Activated T-helper 17 cell treated with anti-CD3 and anti-CD28 coated beads, Interleukin-2, amount 50 U/mL, for 72 hours (primary cell): ENCODE results near the gene PHPT1. TPM values are rescaled to one million over a fixed set of nuclear protein-coding genes. Genes with fewer than 3 reads are reported as not detected.
"Not testable (repeated sequence)": the region's sequence is repeated elsewhere in the genome, so short reads cannot be mapped to it uniquely, and the experiment has no call there.

Experiments used
- ATAC-seq: fragments of 150-1000 bp; cut with Tn5 transposase; replicated peaks from 2 replicates; pipeline ENCODE4 v1.10.0; 2021; ENCODE audit warnings: mild to moderate bottlenecking, moderate library complexity
- H3K27ac Mint-ChIP-seq: one replicate; pipeline ENCODE4 v1.8.0; 2022; ENCODE audit warnings: mixed read lengths
- H3K27me3 Mint-ChIP-seq: one replicate; pipeline ENCODE4 v1.8.0; 2022; ENCODE audit warnings: mixed read lengths
- H3K36me3 Mint-ChIP-seq: one replicate; pipeline ENCODE4 v1.8.0; 2022; ENCODE audit warnings: low read depth, mild to moderate bottlenecking, mixed read lengths
- H3K4me1 Mint-ChIP-seq: one replicate; pipeline ENCODE4 v1.8.0; 2022; ENCODE audit warnings: mixed read lengths
- H3K4me3 Mint-ChIP-seq: one replicate; pipeline ENCODE4 v1.8.0; 2022; ENCODE audit warnings: mild to moderate bottlenecking, mixed read lengths
- H3K9me3 Mint-ChIP-seq: one replicate; pipeline ENCODE4 v1.8.0; 2022; ENCODE audit warnings: mixed read lengths
- total RNA-seq, 2 donors: library from RNA; stranded (reverse); gene quantifications; one replicate each; pipeline ENCODE4 v1.2.3, GENCODE V29; 2022

PHPT1 gene
- total RNA-seq, 2 donors from 2014 or later = 138 to 194 TPM

GRCh38 chr9:136828474-136829140, 20.6 kb upstream of the PHPT1 start:
- Mint-ChIP-seq H3K27me3 (no peaks in the 10 kb centered on the region), H3K9me3 (no peaks in the 10 kb centered on the region), H3K4me1 (no peaks in the 10 kb centered on the region), H3K36me3 (peaks cover 16% of the 10 kb centered on the region), H3K27ac (no peak overlapping the region), H3K4me3 (no peak overlapping the region)
- no peak for ATAC-seq

GRCh38 chr9:136829412-136829811, 19.8 kb upstream of the PHPT1 start:
- Mint-ChIP-seq H3K27me3 (no peaks in the 10 kb centered on the region), H3K4me1 (no peaks in the 10 kb centered on the region), H3K36me3 (peaks cover 8% of the 10 kb centered on the region), H3K27ac (no peak overlapping the region), H3K4me3 (no peak overlapping the region), H3K9me3 (no peaks in the 10 kb centered on the region)
- ATAC-seq = no peak

GRCh38 chr9:136829981-136830885, 19.0 kb upstream of the PHPT1 start:
- Mint-ChIP-seq H3K27me3 (no peaks in the 10 kb centered on the region), H3K9me3 (no peaks in the 10 kb centered on the region), H3K4me3 (no peak overlapping the region), H3K27ac (no peak overlapping the region), H3K36me3 (peaks cover 7% of the 10 kb centered on the region), H3K4me1 (no peaks in the 10 kb centered on the region)
- no peak for ATAC-seq

GRCh38 chr9:136831002-136831719, 18.0 kb upstream of the PHPT1 start:
- ATAC-seq = no peak
- no peak overlapping the region for H3K27ac Mint-ChIP-seq
- H3K36me3 Mint-ChIP-seq = peaks cover 2% of the 10 kb centered on the region
- no peaks in the 10 kb centered on the region for H3K27me3 Mint-ChIP-seq
- H3K4me1 Mint-ChIP-seq = no peaks in the 10 kb centered on the region
- H3K9me3 Mint-ChIP-seq = no peaks in the 10 kb centered on the region
- no peak overlapping the region for H3K4me3 Mint-ChIP-seq

- H3K4me3 Mint-ChIP-seq = no peak overlapping the region
- no peak overlapping the region for H3K27ac Mint-ChIP-seq
- H3K4me1 Mint-ChIP-seq = no peaks in the 10 kb centered on the region
- no peaks in the 10 kb centered on the region for H3K9me3 Mint-ChIP-seq
- no peaks in the 10 kb centered on the region for H3K36me3 Mint-ChIP-seq
- H3K27me3 Mint-ChIP-seq = no peaks in the 10 kb centered on the region
- ATAC-seq = no peak
Observed at GRCh38 chr9:136831720-136832104, 17.5 kb upstream of the PHPT1 start.

- ATAC-seq = no peak
- H3K27ac Mint-ChIP-seq = no peak overlapping the region
- H3K36me3 Mint-ChIP-seq = no peaks in the 10 kb centered on the region
- H3K4me1 Mint-ChIP-seq = no peaks in the 10 kb centered on the region
- no peaks in the 10 kb centered on the region for H3K27me3 Mint-ChIP-seq
- H3K4me3 Mint-ChIP-seq = no peak overlapping the region
- H3K9me3 Mint-ChIP-seq = no peaks in the 10 kb centered on the region
Observed at GRCh38 chr9:136832581-136832980, 16.6 kb upstream of the PHPT1 start.

- not testable (repeated sequence) for H3K36me3 Mint-ChIP-seq, H3K9me3 Mint-ChIP-seq, H3K4me1 Mint-ChIP-seq, H3K4me3 Mint-ChIP-seq, H3K27me3 Mint-ChIP-seq, ATAC-seq, H3K27ac Mint-ChIP-seq
Observed at GRCh38 chr9:136833381-136834048, 15.7 kb upstream of the PHPT1 start.

GRCh38 chr9:136835162-136835931, 13.9 kb upstream of the PHPT1 start:
- H3K27me3 Mint-ChIP-seq = no peaks in the 10 kb centered on the region
- H3K4me1 Mint-ChIP-seq = no peaks in the 10 kb centered on the region
- H3K4me3 Mint-ChIP-seq = no peak overlapping the region
- H3K27ac Mint-ChIP-seq = no peak overlapping the region
- H3K36me3 Mint-ChIP-seq = peaks cover 7% of the 10 kb centered on the region
- ATAC-seq = no peak
- no peaks in the 10 kb centered on the region for H3K9me3 Mint-ChIP-seq

- Mint-ChIP-seq H3K27ac (no peak overlapping the region), H3K36me3 (peaks cover 7% of the 10 kb centered on the region), H3K4me1 (no peaks in the 10 kb centered on the region), H3K9me3 (no peaks in the 10 kb centered on the region), H3K4me3 (no peak overlapping the region), H3K27me3 (no peaks in the 10 kb centered on the region)
- ATAC-seq = no peak
Observed at GRCh38 chr9:136835932-136836904, 13.0 kb upstream of the PHPT1 start.

GRCh38 chr9:136837146-136837855, 11.9 kb upstream of the PHPT1 start:
- Mint-ChIP-seq H3K27ac (no peak overlapping the region), H3K4me1 (no peaks in the 10 kb centered on the region), H3K27me3 (no peaks in the 10 kb centered on the region), H3K9me3 (no peaks in the 10 kb centered on the region), H3K4me3 (no peak overlapping the region), H3K36me3 (peaks cover 7% of the 10 kb centered on the region)
- ATAC-seq = no peak

- not testable (repeated sequence) for H3K4me1 Mint-ChIP-seq, H3K27ac Mint-ChIP-seq, H3K4me3 Mint-ChIP-seq, H3K9me3 Mint-ChIP-seq, ATAC-seq, H3K36me3 Mint-ChIP-seq, H3K27me3 Mint-ChIP-seq
Observed at GRCh38 chr9:136837856-136838277, 11.3 kb upstream of the PHPT1 start.

GRCh38 chr9:136838314-136839228, 10.6 kb upstream of the PHPT1 start:
- H3K27me3 Mint-ChIP-seq = no peaks in the 10 kb centered on the region
- peaks cover 7% of the 10 kb centered on the region for H3K36me3 Mint-ChIP-seq
- H3K4me1 Mint-ChIP-seq = no peaks in the 10 kb centered on the region
- no peak overlapping the region for H3K27ac Mint-ChIP-seq
- H3K9me3 Mint-ChIP-seq = no peaks in the 10 kb centered on the region
- ATAC-seq = no peak
- no peak overlapping the region for H3K4me3 Mint-ChIP-seq
